ENCODE results near the gene PPP1R18. TPM values are rescaled to one million over a fixed set of nuclear protein-coding genes. Genes with fewer than 3 reads are reported as not detected.
A peak's percentile ranks its signal among the peaks of the same experiment; 100 is the strongest.

Gene PPP1R18
- total and polyA plus RNA-seq, 9 of the 15 experiments (the other 6 are each of a cell fraction or from before 2014, with no cell fraction given) = 12.0 to 99.2 (median 42.6) TPM

DNA sequence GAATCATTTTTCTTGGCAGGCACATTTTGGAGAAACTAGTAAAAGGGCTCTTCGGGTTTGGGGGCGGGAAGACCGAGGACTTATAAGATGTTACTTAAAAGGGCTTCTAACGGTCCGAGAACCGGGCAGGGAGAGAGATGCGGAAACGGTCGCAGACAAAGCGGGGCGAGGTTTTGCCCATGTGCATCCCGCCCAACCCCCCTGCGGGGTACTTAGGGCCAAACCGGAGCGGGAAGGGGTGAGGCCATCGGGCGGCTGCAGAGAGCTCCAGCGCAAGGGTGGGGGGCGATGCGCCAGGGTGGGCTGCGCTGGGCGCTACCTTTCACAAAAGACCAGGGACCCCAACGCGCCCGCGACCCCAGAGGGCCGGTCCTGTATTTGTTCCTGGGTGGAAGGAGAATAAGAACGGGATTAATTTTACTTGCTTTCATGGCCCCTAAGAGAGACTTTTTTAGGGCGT is 34.3 kb upstream of the PPP1R18 start:
- peaks cover 21 to 25% of the 10 kb centered on the region in 2 experiments for H3K4me1 ChIP-seq (replicated peaks in 1 of 2; ENCODE audit: control insufficient read depth in 2 of 2, insufficient read depth in 2 of 2, low read length in 2 of 2)
- H3K4me3 ChIP-seq = peak overlapping the region; percentile 89
- ChIA-PET CTCF (ENCODE audit: low intra/inter-chr PET ratio) (interaction anchor here (0.7 to 5.0 kb wide), 2 partner anchors 35 to 41 kb away, joined by 6 to 92 read pairs; partner anchors contain the start of gene PPP1R18), POLR2A (interaction anchor here (0.6 to 27.1 kb wide), 9 partner anchors 9 to 345 kb away, joined by 3 to 524 read pairs (median 5); partner anchors contain the start of gene NRM)
- in situ Hi-C loops (cut with MboI) = loop anchor here (5.0 to 10.0 kb wide), 2 partner anchors 46 to 238 kb away; partner anchors contain the start of gene DHX16
- peaks cover 1% of the 10 kb centered on the region for H3K9me1 ChIP-seq (ENCODE audit: control insufficient read depth, insufficient read depth, low read length)
- no peaks in the 10 kb centered on the region for H3K27me3 ChIP-seq (ENCODE audit: control insufficient read depth in 2 of 2, insufficient read depth in 2 of 2, low read length in 2 of 2)
- no peak for FAIRE-seq
- BruUV-seq (replicated peaks) = no TSS peak
- peaks cover 91% of the 10 kb centered on the region for H3K79me2 ChIP-seq (ENCODE audit: control insufficient read depth, insufficient read depth, low read length)
- H4K20me1 ChIP-seq (replicated peaks; ENCODE audit: control insufficient read depth, insufficient read depth, low read length) = peaks cover 41% of the 10 kb centered on the region
- DNase-seq (ENCODE audit: extremely low read depth in 1 of 4, low spot score in 3 of 4) = peak; percentile 57 to 89 (median 70)
- H3K27ac ChIP-seq (ENCODE audit: extremely low read depth, low read depth, low read length) = peak overlapping the region; percentile 91
- no peak overlapping the region for H2AFZ ChIP-seq (ENCODE audit: low read depth, low read length)
- ATAC-seq = peak; percentile 31
- H3K9me3 ChIP-seq (replicated peaks; ENCODE audit: control insufficient read depth, insufficient read depth, low read depth, low read length) = no peaks in the 10 kb centered on the region
- WGBS (ENCODE audit: insufficient coverage, low coverage, missing lambda C conversion rate) = under 1% methylated on average over 29 of the region's 29 CpGs
- peak overlapping the region; percentile 86 for H3K4me2 ChIP-seq (ENCODE audit: insufficient read depth, low read length)
- H3K9ac ChIP-seq (ENCODE audit: insufficient read depth in 1 of 2, low read depth in 2 of 2, low read length in 2 of 2) = peak overlapping the region; percentile 96
- peaks cover 44% of the 10 kb centered on the region for H3K36me3 ChIP-seq (ENCODE audit: control insufficient read depth, insufficient read depth, low read length)
- intact Hi-C loops (cut with micrococcal nuclease) = loop anchor here (1.0 to 2.0 kb wide), 3 partner anchors 22 to 156 kb away; partner anchors contain the start of genes FLOT1 and PPP1R18
- TF ChIP-seq, protein P1, sequence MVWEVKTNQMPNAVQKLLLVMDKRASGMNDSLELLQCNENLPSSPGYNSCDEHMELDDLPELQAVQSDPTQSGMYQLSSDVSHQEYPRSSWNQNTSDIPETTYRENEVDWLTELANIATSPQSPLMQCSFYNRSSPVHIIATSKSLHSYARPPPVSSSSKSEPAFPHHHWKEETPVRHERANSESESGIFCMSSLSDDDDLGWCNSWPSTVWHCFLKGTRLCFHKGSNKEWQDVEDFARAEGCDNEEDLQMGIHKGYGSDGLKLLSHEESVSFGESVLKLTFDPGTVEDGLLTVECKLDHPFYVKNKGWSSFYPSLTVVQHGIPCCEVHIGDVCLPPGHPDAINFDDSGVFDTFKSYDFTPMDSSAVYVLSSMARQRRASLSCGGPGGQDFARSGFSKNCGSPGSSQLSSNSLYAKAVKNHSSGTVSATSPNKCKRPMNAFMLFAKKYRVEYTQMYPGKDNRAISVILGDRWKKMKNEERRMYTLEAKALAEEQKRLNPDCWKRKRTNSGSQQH (CRISPR knock-in tag; IDR thresholded peaks at IDR 0.05) = peak; percentile 77
- TF ChIP-seq ZNF76 (CRISPR knock-in tag; IDR thresholded peaks at IDR 0.05; ENCODE audit: borderline replicate concordance) (no peak), MEIS2 (IDR thresholded peaks at IDR 0.05; ENCODE audit: partially characterized antibody) (no peak), NR2F6 (CRISPR knock-in tag; IDR thresholded peaks at IDR 0.05) (no peak), PHB (CRISPR knock-in tag; IDR thresholded peaks at IDR 0.05) (0 out of 2 replicates have a peak, but pooled peaks have one; percentile 19), FOXK2 (conservative IDR thresholded peaks at IDR 0.05 in 1 of 2, IDR thresholded peaks at IDR 0.05 in 1 of 2; ENCODE audit: low read depth in 2 of 2) (no peak), HDGF (IDR thresholded peaks at IDR 0.05) (no peak), RNF2 (IDR thresholded peaks at IDR 0.05) (peak; percentile 40; the same call in 1 of the 2 replicates), SOX6 (IDR thresholded peaks at IDR 0.05) (no peak), POLR3G (IDR thresholded peaks at IDR 0.05; ENCODE audit: extremely low read depth, insufficient read length, insufficient replicate concordance) (no peak), GABPB1 (CRISPR knock-in tag; IDR thresholded peaks at IDR 0.05) (no peak), HNRNPK (IDR thresholded peaks at IDR 0.05; ENCODE audit: low read depth, low read length, poor library complexity, severe bottlenecking) (no peak)
- TF ChIP-seq, protein P2, sequence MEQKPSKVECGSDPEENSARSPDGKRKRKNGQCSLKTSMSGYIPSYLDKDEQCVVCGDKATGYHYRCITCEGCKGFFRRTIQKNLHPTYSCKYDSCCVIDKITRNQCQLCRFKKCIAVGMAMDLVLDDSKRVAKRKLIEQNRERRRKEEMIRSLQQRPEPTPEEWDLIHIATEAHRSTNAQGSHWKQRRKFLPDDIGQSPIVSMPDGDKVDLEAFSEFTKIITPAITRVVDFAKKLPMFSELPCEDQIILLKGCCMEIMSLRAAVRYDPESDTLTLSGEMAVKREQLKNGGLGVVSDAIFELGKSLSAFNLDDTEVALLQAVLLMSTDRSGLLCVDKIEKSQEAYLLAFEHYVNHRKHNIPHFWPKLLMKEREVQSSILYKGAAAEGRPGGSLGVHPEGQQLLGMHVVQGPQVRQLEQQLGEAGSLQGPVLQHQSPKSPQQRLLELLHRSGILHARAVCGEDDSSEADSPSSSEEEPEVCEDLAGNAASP (IDR thresholded peaks at IDR 0.05) = no peak
- TF ChIP-seq, protein P3, sequence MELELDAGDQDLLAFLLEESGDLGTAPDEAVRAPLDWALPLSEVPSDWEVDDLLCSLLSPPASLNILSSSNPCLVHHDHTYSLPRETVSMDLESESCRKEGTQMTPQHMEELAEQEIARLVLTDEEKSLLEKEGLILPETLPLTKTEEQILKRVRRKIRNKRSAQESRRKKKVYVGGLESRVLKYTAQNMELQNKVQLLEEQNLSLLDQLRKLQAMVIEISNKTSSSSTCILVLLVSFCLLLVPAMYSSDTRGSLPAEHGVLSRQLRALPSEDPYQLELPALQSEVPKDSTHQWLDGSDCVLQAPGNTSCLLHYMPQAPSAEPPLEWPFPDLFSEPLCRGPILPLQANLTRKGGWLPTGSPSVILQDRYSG (tag; conservative IDR thresholded peaks at IDR 0.05; ENCODE audit: low read depth) = no peak
- TF ChIP-seq, protein P4, sequence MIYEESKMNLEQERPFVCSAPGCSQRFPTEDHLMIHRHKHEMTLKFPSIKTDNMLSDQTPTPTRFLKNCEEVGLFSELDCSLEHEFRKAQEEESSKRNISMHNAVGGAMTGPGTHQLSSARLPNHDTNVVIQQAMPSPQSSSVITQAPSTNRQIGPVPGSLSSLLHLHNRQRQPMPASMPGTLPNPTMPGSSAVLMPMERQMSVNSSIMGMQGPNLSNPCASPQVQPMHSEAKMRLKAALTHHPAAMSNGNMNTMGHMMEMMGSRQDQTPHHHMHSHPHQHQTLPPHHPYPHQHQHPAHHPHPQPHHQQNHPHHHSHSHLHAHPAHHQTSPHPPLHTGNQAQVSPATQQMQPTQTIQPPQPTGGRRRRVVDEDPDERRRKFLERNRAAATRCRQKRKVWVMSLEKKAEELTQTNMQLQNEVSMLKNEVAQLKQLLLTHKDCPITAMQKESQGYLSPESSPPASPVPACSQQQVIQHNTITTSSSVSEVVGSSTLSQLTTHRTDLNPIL (CRISPR knock-in tag; IDR thresholded peaks at IDR 0.05) = peak; percentile 19; the same call in 1 of the 2 replicates
- TF ChIP-seq, protein P5, sequence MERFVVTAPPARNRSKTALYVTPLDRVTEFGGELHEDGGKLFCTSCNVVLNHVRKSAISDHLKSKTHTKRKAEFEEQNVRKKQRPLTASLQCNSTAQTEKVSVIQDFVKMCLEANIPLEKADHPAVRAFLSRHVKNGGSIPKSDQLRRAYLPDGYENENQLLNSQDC (CRISPR knock-in tag; IDR thresholded peaks at IDR 0.05) = peak; percentile 56; the same call in 1 of the 2 replicates
